ENCODE data around the gene FAM120B.

FAM120B gene

DNA sequence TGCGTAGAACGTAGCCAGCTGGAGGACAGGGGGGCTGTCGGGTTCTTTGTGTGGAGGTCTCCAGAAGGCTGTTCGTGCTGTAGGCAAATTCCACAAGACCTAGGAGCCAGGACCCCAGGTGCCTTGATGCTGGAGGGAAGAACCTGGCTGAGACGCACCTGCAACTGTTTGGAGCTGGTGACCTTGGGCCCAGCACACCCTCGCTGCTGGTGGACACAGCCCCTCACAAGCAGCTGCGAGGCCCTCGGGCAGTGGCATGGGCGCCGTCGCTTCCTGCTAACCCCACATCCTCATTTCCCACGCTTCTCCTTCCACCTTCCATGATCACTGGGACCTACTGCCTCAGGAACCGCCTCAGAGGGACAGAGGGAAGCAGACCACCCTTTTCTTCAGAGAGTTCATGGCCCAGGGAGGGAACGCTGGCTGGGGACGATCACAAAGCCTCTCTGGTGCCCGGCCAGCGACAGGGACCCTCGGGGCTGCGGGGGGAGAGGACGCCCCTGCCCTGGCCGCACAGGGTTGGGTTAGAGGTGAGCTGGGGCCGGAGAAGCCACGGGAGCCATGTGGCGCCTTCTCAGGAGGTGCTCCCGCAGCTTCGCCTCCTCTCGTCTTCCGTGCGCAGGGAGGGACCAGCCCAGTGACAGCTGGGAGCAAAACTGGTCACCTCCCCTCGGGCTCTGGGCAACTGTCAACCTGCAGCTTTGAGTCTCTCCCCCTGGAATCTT is 34.1 kb upstream of the FAM120B start:
- no peak for DNase-seq (ENCODE audit: low spot score)

DNA sequence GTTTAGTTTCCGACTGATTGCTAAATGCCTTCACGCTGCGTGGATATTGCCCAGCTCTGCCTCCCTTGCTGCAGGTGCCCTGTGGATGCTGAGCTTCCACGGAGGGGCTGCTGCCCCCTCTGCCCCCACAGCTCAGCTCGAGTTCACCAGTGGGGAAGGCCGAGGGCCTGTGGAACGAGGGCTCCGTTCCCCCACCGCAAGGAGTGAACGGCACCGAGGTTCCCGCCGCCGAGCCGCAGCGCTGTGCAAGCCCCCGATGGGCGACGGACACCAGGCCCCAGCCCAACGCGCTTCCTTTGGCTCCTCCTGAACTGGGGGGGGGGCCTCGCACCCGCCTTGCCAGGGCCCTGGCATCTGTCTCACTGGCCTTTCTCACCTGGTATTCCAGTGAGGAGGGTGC is 33.4 kb upstream of the FAM120B start:
- DNase-seq (ENCODE audit: low spot score), result no peak

DNA sequence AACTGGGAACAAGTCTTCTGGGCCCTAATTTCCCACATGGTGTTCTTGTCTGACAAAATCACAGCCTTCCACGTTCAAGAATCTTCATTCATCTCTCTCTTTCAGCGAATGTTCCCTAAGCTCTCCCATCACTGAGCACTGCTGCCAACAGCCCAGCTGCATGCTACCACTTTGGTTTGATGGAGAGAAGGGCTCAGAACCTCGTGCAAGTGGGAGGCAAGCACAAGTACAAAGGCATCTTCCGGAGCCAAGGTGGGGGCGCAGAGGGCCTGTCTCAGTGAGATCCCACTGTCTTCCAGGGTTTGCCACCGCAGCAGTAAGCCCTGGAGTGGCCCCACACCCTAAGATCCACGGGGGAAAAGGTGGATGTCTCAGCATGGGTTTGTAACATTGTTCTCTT is 32.9 kb upstream of the FAM120B start:
- no peak for DNase-seq (ENCODE audit: low spot score)

DNA sequence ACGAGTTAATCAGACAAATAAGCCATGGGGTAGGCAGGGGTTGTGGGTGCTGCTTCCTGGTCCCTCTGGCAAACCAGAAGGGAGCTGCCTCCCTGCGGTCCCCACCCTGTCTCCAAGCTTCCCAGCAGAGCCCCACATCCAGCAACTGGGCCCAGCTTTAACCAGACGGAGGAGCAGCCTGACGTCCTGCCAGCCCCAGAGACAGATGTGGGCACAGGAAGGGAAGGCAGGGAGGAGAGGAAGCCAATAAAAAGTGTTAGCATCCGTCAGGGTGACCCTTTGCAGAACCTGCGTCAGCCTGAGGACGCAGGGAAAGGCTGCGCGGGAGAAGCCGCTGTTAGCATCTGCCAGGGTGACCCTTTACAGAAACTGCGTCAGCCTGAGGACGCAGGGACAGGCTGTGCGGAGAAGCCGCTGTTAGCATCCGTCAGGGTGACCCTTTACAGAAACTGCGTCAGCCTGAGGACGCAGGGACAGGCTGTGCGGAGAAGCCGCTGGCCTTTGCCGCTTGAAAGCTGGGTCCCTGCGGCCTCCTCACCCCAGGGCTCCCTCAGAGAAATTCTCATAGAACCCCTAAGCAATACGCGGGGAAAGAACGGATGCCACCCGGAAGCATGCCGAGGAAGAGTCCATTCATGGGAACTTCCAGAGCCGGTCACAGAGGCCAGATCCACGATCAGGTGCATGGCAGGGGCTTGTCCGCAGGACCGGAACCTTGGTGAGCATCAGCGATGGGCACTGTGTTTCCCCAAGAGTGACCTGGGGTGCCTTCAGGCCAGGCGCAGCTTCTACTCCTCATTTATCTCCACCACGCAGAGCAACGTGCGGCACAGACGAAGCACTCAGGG is 31.6 kb upstream of the FAM120B start:
- DNase-seq (ENCODE audit: low spot score), result no peak

DNA sequence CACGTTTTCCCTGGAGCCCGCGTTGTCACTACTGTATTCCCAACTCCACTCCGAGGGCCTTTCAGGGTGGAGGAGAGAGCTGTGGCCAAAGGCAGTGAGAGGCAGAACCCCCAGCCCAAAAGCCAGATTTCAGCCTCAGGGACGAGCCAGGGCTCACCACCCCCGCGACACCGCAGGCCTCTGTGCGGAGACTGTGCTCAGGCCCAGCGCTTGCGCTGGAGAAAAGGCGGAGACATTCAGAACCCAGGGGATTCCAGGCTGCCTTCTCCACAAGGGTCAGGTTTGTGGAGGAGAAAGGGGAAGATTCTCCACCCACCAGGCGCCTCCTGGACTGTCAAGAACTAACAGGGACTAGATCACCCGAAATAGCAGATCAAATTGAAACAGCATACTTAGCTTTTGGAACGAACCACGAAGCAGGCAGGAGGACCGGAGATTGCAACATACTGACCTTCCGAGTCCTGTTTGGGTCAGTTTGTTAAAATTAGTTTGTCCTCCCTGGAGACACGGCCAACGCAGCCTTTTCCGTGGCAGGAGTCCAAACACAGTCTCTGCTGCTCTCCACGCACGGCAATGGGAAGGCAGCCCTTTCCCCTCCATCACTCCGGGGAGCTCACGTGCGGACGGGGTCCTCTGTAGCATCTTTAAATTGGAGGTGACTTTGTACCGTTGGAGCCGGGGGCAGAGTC is 30.0 kb upstream of the FAM120B start:
- DNase-seq (ENCODE audit: low spot score), result no peak

DNA sequence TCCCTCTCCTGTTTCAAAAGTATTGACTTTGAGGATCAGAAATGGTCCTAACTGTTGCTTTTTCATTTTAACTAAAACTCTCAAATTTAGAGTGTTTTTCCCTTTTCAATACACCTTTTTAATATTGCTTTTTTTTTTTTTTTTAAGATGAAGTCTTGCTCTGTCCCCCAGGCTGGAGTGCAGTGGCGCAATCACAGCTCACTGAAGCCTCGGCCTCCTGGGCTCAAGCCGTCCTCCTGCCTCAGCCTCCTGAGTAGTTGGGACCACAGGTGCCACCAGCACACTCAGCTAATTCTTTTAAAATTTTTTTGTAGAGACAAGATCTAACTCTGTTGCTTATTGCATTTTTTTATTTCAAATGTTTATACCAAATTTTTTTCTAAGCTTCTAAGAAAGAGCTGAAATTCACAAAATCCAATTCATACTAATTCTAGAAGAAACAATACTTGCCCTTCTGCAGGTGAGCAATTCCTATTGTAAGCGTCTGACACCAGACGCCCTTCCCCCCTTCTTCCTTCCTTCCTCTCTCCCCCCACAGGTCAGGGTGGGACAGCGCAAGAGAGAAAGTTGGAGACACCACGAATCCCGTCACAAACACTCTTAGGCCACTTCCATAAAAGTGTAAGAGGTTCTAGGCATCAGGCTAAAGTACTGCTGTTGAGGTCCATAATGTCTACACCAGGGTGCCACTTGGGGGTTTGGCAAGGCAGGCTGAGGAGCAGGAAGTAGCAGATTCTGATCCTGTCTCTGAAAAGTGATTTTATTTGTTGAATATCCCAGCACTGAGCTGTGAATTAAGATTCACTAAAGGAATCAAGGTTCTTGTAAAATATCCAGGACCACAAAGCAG is 28.4 kb upstream of the FAM120B start:
- DNase-seq (ENCODE audit: low spot score), result no peak

DNA sequence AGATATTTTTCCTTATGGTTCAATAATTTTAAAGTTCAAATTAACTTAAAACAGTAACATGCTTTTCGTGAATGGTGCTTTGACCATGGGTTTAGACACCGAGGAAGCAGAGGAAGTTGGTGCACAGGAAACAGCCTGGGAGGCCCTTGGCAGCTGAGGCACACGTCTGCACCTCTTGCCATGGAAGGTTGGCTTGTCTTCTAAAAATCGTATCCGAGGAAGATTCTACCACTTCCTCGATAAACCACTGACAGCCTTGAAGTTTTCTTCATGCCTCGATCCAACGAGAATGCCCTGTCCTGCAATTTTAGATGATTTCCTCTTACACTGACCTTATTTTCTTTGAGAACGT is 27.8 kb upstream of the FAM120B start:
- DNase-seq (ENCODE audit: low spot score), result no peak

DNA sequence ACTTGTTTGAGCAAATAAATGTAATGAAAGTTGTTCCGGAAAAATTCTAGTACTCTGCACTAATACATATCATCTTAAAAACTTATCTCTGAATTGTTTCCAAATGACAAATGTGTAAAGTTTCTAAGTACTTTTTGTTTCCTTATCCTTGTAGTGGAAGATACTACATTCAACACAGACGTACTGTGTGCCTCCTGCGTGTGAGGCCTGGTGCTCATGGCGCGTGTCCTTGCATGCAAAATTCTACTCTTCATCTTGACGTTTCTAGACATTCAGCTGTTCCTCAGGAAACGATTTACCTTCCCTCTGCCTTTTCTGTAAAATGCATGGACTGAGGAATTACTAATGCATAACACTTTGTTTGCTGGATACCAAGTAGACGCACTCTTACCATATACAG is 27.1 kb upstream of the FAM120B start:
- DNase-seq (ENCODE audit: low spot score), result no peak

DNA sequence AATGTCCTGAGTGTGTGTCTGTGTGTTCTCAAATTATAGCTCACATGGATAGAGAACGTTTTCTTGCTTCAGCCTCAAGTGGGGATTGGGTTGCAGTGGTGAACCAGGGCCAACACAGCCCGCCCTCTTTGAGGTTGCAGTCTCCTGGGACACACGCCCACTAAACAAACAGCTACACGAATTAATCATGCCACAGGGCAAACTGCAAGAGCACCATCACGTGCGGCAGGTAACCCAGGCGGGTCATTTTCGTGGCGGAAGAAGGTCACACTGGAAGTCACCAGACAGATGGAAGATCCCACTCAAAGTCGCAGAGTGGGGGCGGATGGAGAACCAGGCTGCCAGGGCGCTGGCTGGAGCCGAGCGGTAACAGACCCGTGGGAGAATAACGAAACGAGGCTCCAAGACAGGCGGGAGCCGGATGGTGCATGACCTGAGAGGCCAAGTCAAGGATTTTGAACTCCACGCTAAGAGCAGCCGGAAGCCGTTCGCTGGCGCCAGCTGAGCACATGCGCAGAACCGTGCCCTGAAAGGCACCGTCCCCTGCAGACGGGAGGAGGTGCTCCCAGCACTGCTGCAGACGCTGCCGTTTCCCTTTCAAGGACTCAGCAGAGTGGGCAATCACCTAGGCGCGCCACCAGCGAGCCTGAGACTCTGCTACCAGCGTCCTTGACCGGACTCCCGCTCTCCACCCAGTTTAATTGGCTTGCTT is 26.4 kb upstream of the FAM120B start:
- no peak for DNase-seq (ENCODE audit: low spot score)

DNA sequence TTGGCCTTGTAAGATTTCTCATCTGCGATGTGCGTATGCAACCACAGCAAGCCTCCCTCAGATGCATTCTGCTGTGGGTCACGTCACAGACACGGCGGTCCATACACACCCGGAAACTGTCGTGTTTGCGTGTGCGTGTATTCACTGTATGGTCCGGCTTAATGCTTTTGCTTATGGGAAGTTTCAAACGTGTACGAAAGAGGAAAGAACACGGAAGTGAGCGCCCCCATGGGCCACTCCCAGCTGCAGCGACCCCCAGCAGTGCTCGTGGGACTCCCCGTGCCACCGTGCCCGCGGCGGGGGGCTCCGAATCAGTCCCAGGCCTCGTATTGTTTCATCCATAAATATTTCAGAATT is 25.9 kb upstream of the FAM120B start:
- no peak for DNase-seq (ENCODE audit: low spot score)

DNA sequence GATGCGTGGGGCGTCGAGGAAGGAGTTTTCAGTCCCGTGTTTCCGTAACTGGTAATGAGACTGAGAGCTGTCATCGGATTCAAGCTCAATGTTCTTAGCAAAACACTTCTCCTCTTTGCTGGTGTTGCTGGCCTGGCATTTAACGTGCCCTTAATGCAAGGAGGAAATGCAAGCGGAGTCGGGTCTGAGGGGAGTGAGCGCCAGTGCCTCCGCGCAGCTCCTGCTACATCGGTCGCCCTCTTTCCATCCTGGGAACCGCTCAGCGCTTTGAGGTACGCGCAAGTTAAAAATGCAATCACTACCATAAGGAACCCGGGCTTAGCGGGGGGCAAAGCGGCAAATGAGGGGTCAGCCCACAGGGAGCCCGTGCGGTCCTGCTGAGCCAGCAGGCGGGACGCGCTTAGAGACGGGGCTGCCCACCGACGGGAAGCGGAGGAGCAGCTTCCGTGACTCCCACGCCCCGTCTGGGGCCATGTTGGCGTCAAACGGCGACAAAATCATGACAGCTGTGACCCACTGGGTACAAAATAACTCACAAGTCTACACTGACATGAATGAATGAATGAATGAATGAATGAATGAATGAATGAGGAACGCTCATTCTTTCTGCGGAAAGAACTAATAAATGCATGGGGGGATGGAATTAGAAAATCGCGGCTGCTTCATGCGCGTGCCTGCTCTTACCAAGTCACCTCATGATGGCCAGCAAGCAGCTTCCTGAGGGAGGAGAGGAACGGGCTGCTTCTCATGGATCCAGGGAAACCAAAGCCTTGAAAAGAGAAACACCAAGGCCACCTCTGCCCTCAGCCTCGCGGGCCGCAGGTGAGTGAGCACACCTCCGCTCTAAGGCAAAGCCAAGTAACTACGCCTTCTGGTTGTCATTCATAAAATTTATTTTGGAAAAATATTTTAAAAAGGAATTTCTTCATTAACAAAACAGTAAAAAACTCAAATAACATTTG is 24.9 kb upstream of the FAM120B start:
- no peak for DNase-seq (ENCODE audit: low spot score)

DNA sequence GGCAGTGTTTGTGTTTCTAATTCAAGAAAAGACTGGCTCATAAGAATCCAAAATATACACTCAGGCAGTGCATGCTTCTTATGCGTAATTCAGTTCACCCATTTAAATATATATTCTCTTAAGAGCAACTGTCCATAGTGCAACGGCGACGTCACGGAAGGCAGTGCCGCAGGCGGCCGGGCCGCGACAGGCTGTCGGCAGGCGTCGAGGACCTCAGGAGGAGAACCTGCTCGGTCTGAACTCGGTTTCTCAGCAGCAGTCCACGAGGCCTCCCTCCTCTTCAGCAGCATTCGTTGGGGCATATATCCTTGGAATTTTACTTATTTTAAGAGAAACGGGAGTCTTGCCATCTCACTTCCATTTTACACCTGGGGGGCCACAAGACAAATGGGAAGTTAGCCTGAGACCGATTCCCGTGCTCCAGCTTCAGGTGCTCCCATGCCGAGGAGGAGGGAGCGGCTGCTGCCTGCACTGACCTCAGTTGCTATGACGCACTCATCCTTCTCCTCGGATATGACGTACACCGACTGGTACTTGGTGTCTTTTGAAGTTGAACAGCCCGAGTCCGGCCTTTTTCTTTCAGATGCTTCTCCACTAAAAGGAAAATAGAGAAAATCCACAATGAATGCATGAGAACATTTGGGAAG is 23.9 kb upstream of the FAM120B start:
- DNase-seq (ENCODE audit: low spot score), result no peak

DNA sequence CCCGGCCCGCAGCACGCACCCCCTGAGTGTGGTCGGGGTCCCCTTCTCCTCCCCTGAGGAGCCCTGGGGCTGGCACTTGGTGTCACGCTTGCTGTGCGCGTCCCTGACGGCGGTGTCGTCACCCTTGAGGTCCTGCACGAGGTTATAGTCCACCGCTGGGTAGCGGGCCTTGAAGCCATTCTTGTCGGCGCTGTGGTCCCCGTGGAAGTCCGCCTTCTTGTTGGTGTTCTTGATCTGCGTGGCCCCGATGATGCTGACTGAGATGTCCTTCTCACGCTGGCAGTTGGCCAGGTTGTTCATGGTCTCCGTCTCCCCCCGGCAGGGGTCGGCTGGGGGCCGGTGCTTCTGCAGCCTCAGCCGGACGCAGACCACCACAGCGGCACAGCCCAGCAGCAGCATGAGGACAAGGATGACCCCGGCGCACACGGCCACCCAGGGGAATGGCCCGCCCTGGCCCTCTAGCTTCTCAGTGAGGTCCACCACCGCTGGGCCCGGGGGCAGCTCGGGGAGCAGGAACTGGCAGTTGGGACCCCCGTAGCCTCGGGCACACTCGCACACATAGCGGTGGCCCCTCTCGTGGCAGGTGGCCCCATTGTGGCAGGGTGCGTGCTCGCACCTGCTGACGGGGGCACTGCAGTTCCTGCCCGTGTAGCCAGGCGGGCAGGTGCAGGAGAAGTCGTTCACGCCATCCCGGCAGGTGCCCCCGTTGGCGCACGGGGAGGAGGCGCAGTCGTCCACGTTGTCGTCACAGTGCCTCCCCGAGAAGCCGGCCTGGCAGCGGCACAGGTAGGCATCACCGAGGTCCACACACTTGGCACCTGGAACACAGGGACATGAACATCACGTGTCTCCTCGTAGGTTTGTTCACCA is 23.1 kb upstream of the FAM120B start:
- DNase-seq (ENCODE audit: low spot score), result no peak

DNA sequence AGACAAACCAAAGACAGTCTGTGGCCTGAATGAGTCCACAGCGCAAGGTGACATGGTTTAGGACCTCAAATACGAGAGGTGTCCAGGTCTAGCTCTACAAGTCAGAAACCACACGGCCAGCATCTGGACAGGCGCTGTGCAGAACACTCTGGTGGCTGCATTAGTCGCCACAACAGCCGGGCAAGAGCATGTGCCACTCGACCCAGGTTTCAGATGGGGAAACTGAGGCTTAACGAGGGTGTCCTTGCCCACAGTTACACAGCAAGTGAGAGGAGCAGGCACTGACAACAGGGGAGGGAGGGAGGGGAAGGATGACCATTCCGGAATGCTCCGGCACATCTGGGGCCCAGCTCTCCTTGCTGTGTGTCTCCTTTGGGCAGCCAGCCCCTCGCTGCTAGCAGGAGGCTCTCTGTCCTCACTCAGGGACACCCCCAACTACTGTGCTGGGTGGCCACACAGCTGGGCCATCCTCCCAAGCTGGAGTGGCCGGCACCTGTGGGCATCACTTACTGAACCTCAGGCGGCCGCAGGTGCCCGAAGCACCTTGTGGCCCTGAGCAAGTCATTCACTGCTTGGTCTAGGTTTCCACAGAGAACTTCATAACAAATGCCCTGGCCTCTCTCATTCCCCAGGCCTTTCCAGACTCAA is 22.3 kb upstream of the FAM120B start:
- no peak for DNase-seq (ENCODE audit: low spot score)

DNA sequence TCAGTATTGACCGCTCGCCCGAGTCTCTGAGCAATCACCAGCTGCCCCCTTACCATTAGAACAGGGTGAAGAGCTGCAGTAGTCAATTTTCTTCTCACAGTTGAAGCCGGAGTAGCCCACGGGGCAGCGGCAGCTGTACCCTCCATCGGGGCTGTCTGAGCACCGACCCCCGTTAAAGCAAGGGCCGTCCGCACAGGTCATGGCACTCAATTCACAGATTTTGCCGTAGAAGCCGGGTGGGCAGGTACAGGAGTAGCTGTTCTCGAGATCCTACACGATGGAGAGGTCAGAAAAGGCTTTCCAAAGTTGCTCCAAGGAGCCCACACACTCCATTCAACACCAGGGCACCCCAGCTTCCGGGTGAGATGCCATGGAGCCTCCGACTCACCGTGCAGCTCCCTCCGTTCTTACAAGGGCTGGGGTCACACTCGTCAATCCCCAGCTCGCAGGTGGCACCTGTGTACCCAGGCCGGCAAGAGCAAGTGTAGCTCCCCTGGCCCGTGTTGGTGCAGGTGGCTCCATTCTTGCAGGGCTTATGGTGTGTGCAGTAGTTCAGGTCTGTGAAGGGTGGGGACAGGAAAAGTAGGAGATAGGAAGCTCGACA is 21.6 kb upstream of the FAM120B start:
- no peak for DNase-seq (ENCODE audit: low spot score)

DNA sequence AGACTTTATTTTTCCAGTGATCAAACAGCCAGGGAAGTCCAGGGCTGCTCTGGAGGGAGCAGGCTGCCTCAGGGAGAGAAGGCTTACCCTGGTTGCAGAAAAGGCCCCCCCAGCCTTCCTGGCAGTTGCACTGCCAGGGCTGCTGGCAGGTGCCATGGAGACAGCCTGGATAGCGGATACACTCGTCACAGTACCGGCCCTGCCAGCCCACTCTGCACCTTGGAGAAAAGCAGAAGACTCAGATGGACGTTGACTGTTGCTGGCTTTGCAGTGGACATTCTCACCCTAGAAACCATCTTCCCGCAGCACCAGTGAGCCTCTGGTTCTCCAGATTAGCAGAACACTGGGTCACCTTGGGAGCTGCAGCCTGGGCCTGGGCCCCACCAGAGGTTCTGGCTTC is 21.1 kb upstream of the FAM120B start:
- DNase-seq (ENCODE audit: low spot score), result no peak

DNA sequence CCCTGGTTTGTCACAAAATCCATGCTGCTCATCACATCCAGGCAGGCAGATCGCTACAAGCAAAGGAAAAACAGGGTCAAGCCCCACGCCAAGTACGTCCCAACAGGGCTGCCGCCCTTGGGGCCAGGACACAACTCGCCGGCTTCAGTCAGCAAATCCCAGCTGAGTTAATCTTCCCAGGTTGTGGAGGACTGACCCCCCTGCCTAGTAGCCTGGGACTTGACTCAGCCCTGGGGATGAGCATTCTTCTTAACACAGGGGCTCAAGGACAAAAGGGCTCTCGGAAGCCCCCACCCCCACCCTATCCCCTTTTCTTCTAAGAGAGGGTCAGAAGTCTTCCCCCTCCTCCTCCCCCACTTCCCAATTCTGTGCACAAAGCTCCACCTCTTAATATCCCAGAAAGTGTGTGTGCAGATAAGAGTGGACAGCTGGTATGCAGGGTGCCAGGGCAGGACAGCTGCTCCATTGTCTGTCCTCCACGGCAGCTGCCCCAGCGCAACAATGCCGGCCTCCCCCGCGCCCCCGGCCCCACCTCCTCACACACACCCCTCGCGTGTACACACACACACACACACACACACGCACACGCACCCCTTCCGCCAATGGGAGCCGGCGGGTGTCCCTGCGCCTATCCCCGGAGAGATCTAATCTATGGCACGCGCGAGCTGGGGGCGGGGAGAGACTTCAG is 20.2 kb upstream of the FAM120B start:
- no peak for DNase-seq (ENCODE audit: low spot score)

DNA sequence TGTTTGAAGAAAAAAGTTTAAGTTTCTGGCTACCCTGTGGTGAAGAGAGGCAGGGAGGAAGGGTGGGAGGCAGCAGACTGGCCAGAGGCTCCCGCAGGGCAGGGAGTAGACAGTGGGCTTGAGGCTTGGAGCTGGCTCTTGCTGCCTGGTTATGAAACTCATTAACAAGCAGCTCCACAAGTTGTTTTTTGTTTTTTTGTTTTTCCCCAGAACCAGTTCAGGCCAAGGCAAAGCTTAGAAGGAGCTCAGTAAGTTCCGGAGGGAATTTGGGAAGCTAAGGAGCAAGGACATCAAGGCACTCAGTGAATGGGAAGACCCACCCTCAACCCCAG is 19.7 kb upstream of the FAM120B start:
- no peak for DNase-seq (ENCODE audit: low spot score)
